ENCODE data around the gene SLC4A3.

Gene SLC4A3

GRCh38 chr2:219688560-219689445 lies 61.4 kb downstream of the SLC4A3 start:
- ChIA-PET POLR2A (interaction anchor here (0.7 kb wide), 1 partner anchor 89 kb away, joined by 3 read pairs; no protein-coding TSS in a partner anchor), CTCF (interaction anchor here (0.6 to 3.6 kb wide), 5 partner anchors 15 to 147 kb away, joined by 3 to 14 read pairs (median 13); no protein-coding TSS in a partner anchor)
- TF ChIP-seq PKNOX1 (IDR thresholded peaks at IDR 0.05), result no peak
- no peak for TF ChIP-seq ELF4 (IDR thresholded peaks at IDR 0.05)
- no peak for TF ChIP-seq BHLHE40 (IDR thresholded peaks at IDR 0.05; ENCODE audit: borderline replicate concordance)
- DNase-seq (ENCODE audit: extremely low spot score), result no peak

- ChIA-PET CTCF (interaction anchor here (0.6 to 3.6 kb wide), 7 partner anchors 13 to 194 kb away, joined by 3 to 14 read pairs (median 4); a partner anchor contains a TSS), POLR2A (interaction anchor here (0.7 kb wide), 1 partner anchor 90 kb away, joined by 3 read pairs; no protein-coding TSS in a partner anchor)
- no peak for TF ChIP-seq HDGF (IDR thresholded peaks at IDR 0.05; ENCODE audit: borderline replicate concordance)
- no peak for TF ChIP-seq PKNOX1 (IDR thresholded peaks at IDR 0.05)
- no peak for TF ChIP-seq SP1 (IDR thresholded peaks at IDR 0.05)
- TF ChIP-seq FOXM1 (IDR thresholded peaks at IDR 0.05; ENCODE audit: borderline replicate concordance), result no peak
- TF ChIP-seq CTBP1 (IDR thresholded peaks at IDR 0.05; ENCODE audit: borderline replicate concordance), result no peak
- no peak for TF ChIP-seq BHLHE40 (IDR thresholded peaks at IDR 0.05; ENCODE audit: borderline replicate concordance)
- no peak for TF ChIP-seq SUZ12 (IDR thresholded peaks at IDR 0.05)
- TF ChIP-seq LEF1 (IDR thresholded peaks at IDR 0.05; ENCODE audit: borderline replicate concordance), result no peak
- TF ChIP-seq ARNT (IDR thresholded peaks at IDR 0.05), result no peak
- DNase-seq (ENCODE audit: extremely low spot score), result peak; percentile 66
Measured at GRCh38 chr2:219689676-219690628, 62.5 kb downstream of the SLC4A3 start.

GRCh38 chr2:219691571-219691970 lies 64.1 kb downstream of the SLC4A3 start:
- no peak for TF ChIP-seq PKNOX1 (IDR thresholded peaks at IDR 0.05)
- no peak for TF ChIP-seq HDGF (IDR thresholded peaks at IDR 0.05; ENCODE audit: borderline replicate concordance)
- no peak for TF ChIP-seq ELF4 (IDR thresholded peaks at IDR 0.05)
- TF ChIP-seq ARNT (IDR thresholded peaks at IDR 0.05), result no peak
- no peak for TF ChIP-seq SUZ12 (IDR thresholded peaks at IDR 0.05)
- no peak for TF ChIP-seq FOXK2 (IDR thresholded peaks at IDR 0.05)
- no peak for TF ChIP-seq ZNF384 (IDR thresholded peaks at IDR 0.05)
- no peak for TF ChIP-seq BHLHE40 (IDR thresholded peaks at IDR 0.05; ENCODE audit: borderline replicate concordance)
- no peak for TF ChIP-seq SP1 (IDR thresholded peaks at IDR 0.05)
- no peak for DNase-seq (ENCODE audit: extremely low spot score)
- ChIA-PET POLR2A (interaction anchor here (1.1 kb wide), 1 partner anchor 11 kb away, joined by 3 read pairs; no protein-coding TSS in a partner anchor), CTCF (interaction anchor here (0.6 to 3.6 kb wide), 4 partner anchors 10 to 196 kb away, joined by 3 to 13 read pairs (median 4); a partner anchor contains a TSS)

Data from HEK293T (cell line).